A673 (cell line): ENCODE results near the gene USF3. TPM values are rescaled to one million over a fixed set of nuclear protein-coding genes. Genes with fewer than 3 reads are reported as not detected.

Experiments used
- BruUV-seq: library from RNA; stranded (reverse); fragments of 400-500 nt; replicated peaks from 2 replicates; lab custom pipeline; 2021; lab: Mats Ljungman, UMichigan
- CTCF ChIA-PET: fragments of 300-600 bp; sonication (Branson Sonifier 250); formaldehyde crosslinking; loops from one replicate; lab custom pipeline; 2022; ENCODE audit warnings: antibody characterized with exemption; lab: Charles Lee
- POLR2A ChIA-PET: fragments of 300-600 bp; sonication (Branson Sonifier 250); formaldehyde crosslinking; loops from one replicate; lab custom pipeline; 2022; ENCODE audit warnings: antibody characterized with exemption; ENCODE audit not compliant: low non-redundant PET; lab: Charles Lee
- DNase-seq: peaks from one replicate; pipeline ENCODE4 v3.0.0-alpha.2; 2015; ENCODE audit warnings: low spot score
- H3K27ac ChIP-seq: fragments of 200-600 bp; sonication (generic); 2 replicates; pipeline ENCODE4 v1.5.1; 2016; ENCODE audit warnings: mixed run types, low read depth, mild to moderate bottlenecking, mixed read lengths, antibody characterized with exemption, low read length; ENCODE audit not compliant: poor library complexity, severe bottlenecking
- H3K27me3 ChIP-seq: fragments of 200-600 bp; sonication (generic); replicated peaks from 2 replicates; pipeline ENCODE4 v1.6.1; 2017; ENCODE audit warnings: mixed run types, low read depth, mild to moderate bottlenecking, mixed read lengths, antibody characterized with exemption, low read length; ENCODE audit not compliant: insufficient read depth, poor library complexity
- H3K36me3 ChIP-seq: fragments of 200-600 bp; sonication (generic); 2 replicates; pipeline ENCODE4 v1.6.1; 2016; ENCODE audit warnings: mixed run types, mild to moderate bottlenecking, mixed read lengths, antibody characterized with exemption, low read length; ENCODE audit not compliant: insufficient read depth, poor library complexity, severe bottlenecking
- H3K4me1 ChIP-seq: fragments of 200-600 bp; sonication (generic); 2 replicates; pipeline ENCODE4 v1.6.1; 2017; ENCODE audit warnings: mixed run types, mild to moderate bottlenecking, mixed read lengths, antibody characterized with exemption, low read length; ENCODE audit not compliant: insufficient read depth, poor library complexity, severe bottlenecking
- H3K4me3 ChIP-seq: fragments of 200-600 bp; sonication (generic); 2 replicates; pipeline ENCODE4 v1.5.1; 2016; ENCODE audit warnings: low read depth, mixed run types, mild to moderate bottlenecking, mixed read lengths, low read length; ENCODE audit not compliant: poor library complexity, severe bottlenecking
- H3K9me3 ChIP-seq: fragments of 200-600 bp; sonication (generic); 2 replicates; pipeline ENCODE4 v1.6.1; 2016; ENCODE audit warnings: mixed run types, low read depth, mild to moderate bottlenecking, mixed read lengths, antibody characterized with exemption, low read length; ENCODE audit not compliant: poor library complexity, severe bottlenecking
- CTCF ChIP-seq: fragments of 300-800, 200-600 bp; sonication (generic); conservative IDR thresholded peaks from 2 replicates; pipeline ENCODE4 v1.5.1; 2017; ENCODE audit warnings: low read depth, mild to moderate bottlenecking, antibody characterized with exemption, low read length, moderate library complexity, mixed read lengths
- EZH2 ChIP-seq: fragments of 200-600 bp; sonication (generic); IDR thresholded peaks from 2 replicates; pipeline ENCODE4 v1.6.1; 2017; ENCODE audit warnings: borderline replicate concordance, low read depth, mild to moderate bottlenecking, mixed read lengths, antibody characterized with exemption, low read length; ENCODE audit not compliant: poor library complexity, severe bottlenecking
- intact Hi-C: fragments of 100-400 bp; cut with micrococcal nuclease; formaldehyde crosslinking; loops from one replicate; pipeline ENCODE4 v1.10.0; 2022; ENCODE audit not compliant: unreplicated experiment
- total RNA-seq: library from RNA; stranded (reverse); gene quantifications from 2 replicates; pipeline ENCODE4 v1.2.3, GENCODE V29; 2021

Gene USF3
- total RNA-seq, 1 experiment from 2014 or later = 9.7 TPM

- H3K27me3 ChIP-seq = no peaks in the 10 kb centered on the region
- no peak overlapping the region for H3K27ac ChIP-seq
- H3K9me3 ChIP-seq = no peaks in the 10 kb centered on the region
- TF ChIP-seq EZH2 (no peak), CTCF (no peak)
- no peak for DNase-seq
- BruUV-seq = no TSS peak
- peaks cover 9% of the 10 kb centered on the region for H3K4me1 ChIP-seq
- ChIA-PET CTCF (no interaction called here), POLR2A (no interaction called here)
- no peaks in the 10 kb centered on the region for H3K36me3 ChIP-seq
- no peak overlapping the region for H3K4me3 ChIP-seq
- intact Hi-C loops = loop anchor here (10.0 kb wide), 1 partner anchor 176 kb away; the partner anchor contains the start of gene SPICE1
Measured at GRCh38 chr3:113690482-113690881, 6.0 kb downstream of the USF3 start.

DNA sequence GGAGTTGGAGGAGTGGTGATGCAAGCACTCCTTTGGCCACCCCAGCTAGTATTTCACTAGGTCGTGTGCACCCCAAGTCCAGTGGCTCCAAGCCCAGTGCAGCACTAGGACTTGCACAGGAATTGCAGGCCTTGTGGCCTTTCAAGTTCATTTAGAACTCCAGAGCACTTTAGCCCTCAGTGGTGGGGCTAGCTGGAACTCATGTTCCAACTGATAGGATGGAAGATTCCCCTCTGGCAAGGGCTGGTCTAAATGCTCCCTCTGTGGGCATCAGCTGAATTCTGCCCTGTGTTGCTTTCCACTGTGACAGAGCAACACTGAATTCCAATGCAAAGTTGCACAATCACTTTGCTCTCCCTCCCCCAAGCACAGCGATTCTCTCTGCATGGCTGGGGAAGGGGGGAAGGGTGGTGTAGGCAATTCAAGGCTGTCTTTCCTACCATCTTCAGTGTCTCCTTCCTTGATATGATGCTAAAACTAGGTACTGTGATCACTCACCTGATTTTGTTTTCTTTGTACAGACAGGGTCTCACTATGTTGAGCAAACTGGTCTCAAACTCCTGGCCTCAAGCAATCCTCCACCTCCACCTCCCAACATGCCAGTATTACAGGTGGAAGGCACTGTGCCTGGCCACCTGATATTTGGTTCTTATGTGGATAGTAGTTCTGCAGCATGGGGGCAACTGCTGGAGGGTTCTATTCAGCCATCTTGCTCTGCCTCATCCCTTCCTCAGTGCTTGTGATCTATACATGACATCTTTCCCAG lies 10.3 kb downstream of the USF3 start:
- peak; percentile 32 for DNase-seq
- POLR2A ChIA-PET = no interaction called here
- BruUV-seq = no TSS peak

DNA sequence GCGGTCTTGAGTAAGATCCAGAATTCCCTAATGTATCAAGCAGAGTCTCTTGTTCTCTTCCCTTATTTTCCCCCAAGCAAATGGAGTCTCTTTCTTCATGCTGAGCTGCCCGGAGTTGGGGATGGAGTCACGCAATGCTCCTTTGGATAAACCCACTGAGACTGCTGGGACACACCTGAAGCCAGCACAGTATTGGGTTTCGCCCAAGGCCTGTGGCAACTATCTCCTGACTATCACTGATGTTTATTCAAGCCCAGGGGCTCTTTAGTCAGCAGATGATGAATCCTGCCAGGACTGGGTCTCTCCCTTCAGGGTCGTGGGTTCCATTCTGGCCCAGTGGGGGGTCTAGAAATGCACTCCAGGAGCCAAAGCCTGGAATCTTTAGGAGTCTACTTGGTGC lies 11.3 kb downstream of the USF3 start:
- TF ChIP-seq EZH2 (no peak), CTCF (no peak)
- H3K9me3 ChIP-seq = peaks cover 10% of the 10 kb centered on the region
- no peak overlapping the region for H3K27ac ChIP-seq
- intact Hi-C loops = no loop called here
- POLR2A ChIA-PET = no interaction called here
- H3K36me3 ChIP-seq = no peaks in the 10 kb centered on the region
- CTCF ChIA-PET = interaction anchor here (0.6 kb wide), 1 partner anchor 64 kb away, joined by 3 read pairs; no protein-coding TSS in a partner anchor
- H3K27me3 ChIP-seq = no peaks in the 10 kb centered on the region
- H3K4me3 ChIP-seq = no peak overlapping the region
- BruUV-seq = no TSS peak
- peaks cover 5% of the 10 kb centered on the region for H3K4me1 ChIP-seq
- no peak for DNase-seq

More for the DNA sequence above, 10.3 kb downstream of the USF3 start:
- CTCF ChIA-PET = no interaction called here
- TF ChIP-seq EZH2 = no peak
- TF ChIP-seq CTCF = no peak
- no peak overlapping the region for H3K4me3 ChIP-seq
- H3K9me3 ChIP-seq = peaks cover 10% of the 10 kb centered on the region
- no peak overlapping the region for H3K27ac ChIP-seq
- no peaks in the 10 kb centered on the region for H3K27me3 ChIP-seq
- intact Hi-C loops = no loop called here
- peaks cover 5% of the 10 kb centered on the region for H3K4me1 ChIP-seq
- H3K36me3 ChIP-seq = no peaks in the 10 kb centered on the region
